Activated CD4-positive, alpha-beta T cell treated with anti-CD3 and anti-CD28 coated beads, Interleukin-2, Interleukin-6, amounts not matched to agents 100 ng/mL and 50 ng/mL, durations not matched to agents 16 hours and 8 hours (primary cell): ENCODE results near the gene HIGD1A.

Experiments
- DNase-seq: peaks from one replicate; pipeline ENCODE4 v3.0.0-alpha.2; 2020

Gene HIGD1A

GRCh38 chr3:42733501-42734262, 70.6 kb downstream of the HIGD1A start:
- no peak for DNase-seq
